ENCODE measurements around the gene TAF11L13. TPM values are rescaled to one million over a fixed set of nuclear protein-coding genes. Genes with fewer than 3 reads are reported as not detected.

TAF11L13 gene
- not detected in 5 replicates for total RNA-seq (2022; extraction: Qiagen RNA extraction)

GRCh38 chr5:17631788-17632187, at the start of gene TAF11L13:
Gene TAF11L13, plus strand, starts transcription at chr5:17632088.

GRCh38 chr5:17585658-17586057, 46.2 kb upstream of the TAF11L13 start, which contains the start of gene TAF11L7:
Gene TAF11L7, minus strand, starts transcription at chr5:17585758.

GRCh38 chr5:17590860-17591259, 41.0 kb upstream of the TAF11L13 start, which contains the start of gene TAF11L8:
Gene TAF11L8, minus strand, starts transcription at chr5:17590960.

GRCh38 chr5:17594255-17594654, 37.6 kb upstream of the TAF11L13 start, which contains the start of gene TAF11L9:
Gene TAF11L9, minus strand, starts transcription at chr5:17594394.

GRCh38 chr5:17597728-17598127, 34.2 kb upstream of the TAF11L13 start, which contains the start of gene TAF11L10:
Gene TAF11L10, minus strand, starts transcription at chr5:17597828.

GRCh38 chr5:17603880-17604279, 28.0 kb upstream of the TAF11L13 start, which contains the start of gene TAF11L11:
Gene TAF11L11, plus strand, starts transcription at chr5:17604183.

GRCh38 chr5:17610092-17610491, 21.8 kb upstream of the TAF11L13 start, which contains the start of gene TAF11L12:
Gene TAF11L12, plus strand, starts transcription at chr5:17610392.

GRCh38 chr5:17634160-17634559, 2.3 kb downstream of the TAF11L13 start, which contains the start of gene TAF11L14:
Gene TAF11L14, plus strand, starts transcription at chr5:17634460.

Other genes starting within 250 kb of the TAF11L13 start
- gene TAF11L2, start 133.9 kb upstream of the TAF11L13 start, total RNA-seq (2022; extraction: Qiagen RNA extraction) = not detected in 5 replicates
- not detected in 5 replicates for gene TAF11L3, start 113.7 kb upstream of the TAF11L13 start, total RNA-seq (2022; extraction: Qiagen RNA extraction)
- not detected in 5 replicates for gene TAF11L4, start 110.3 kb upstream of the TAF11L13 start, total RNA-seq (2022; extraction: Qiagen RNA extraction)
- gene TAF11L5, start 106.9 kb upstream of the TAF11L13 start, total RNA-seq (2022; extraction: Qiagen RNA extraction) = not detected in 5 replicates
- not detected in 5 replicates for gene TAF11L6, start 103.4 kb upstream of the TAF11L13 start, total RNA-seq (2022; extraction: Qiagen RNA extraction)
- gene TAF11L7, start 46.3 kb upstream of the TAF11L13 start, total RNA-seq (2022; extraction: Qiagen RNA extraction) = not detected in 5 replicates
- not detected in 5 replicates for gene TAF11L8, start 41.1 kb upstream of the TAF11L13 start, total RNA-seq (2022; extraction: Qiagen RNA extraction)
- gene TAF11L9, start 37.7 kb upstream of the TAF11L13 start, total RNA-seq (2022; extraction: Qiagen RNA extraction) = not detected in 5 replicates
- gene TAF11L10, start 34.3 kb upstream of the TAF11L13 start, total RNA-seq (2022; extraction: Qiagen RNA extraction) = not detected in 5 replicates
- gene TAF11L11, start 27.9 kb upstream of the TAF11L13 start, total RNA-seq (2022; extraction: Qiagen RNA extraction) = 0.07 to 0.25 TPM (median 0.15 TPM) in 4 of 5 replicates, not detected in the other
- gene TAF11L12, start 21.7 kb upstream of the TAF11L13 start, total RNA-seq (2022; extraction: Qiagen RNA extraction) = 0.13 TPM in 1 of 5 replicates, not detected in the others
- 0.17 TPM in 1 of 5 replicates, not detected in the others for gene TAF11L14, start 2.4 kb downstream of the TAF11L13 start, total RNA-seq (2022; extraction: Qiagen RNA extraction)